HG02884 (cell line): ENCODE data around the gene AURKAIP1.
"Not testable (repeated sequence)": the region's sequence is repeated elsewhere in the genome, so short reads cannot be mapped to it uniquely, and the experiment has no call there.

Experiments used
- ATAC-seq: cut with Tn5 transposase; IDR thresholded peaks from one replicate; pipeline ENCODE4 v1.9.1; 2021; ENCODE audit warnings: mild to moderate bottlenecking, moderate library complexity; ENCODE audit not compliant: unreplicated experiment

Gene AURKAIP1

GRCh38 chr1:1387098-1388077 lies 12.4 kb upstream of the AURKAIP1 start:
- ATAC-seq: no peak

DNA sequence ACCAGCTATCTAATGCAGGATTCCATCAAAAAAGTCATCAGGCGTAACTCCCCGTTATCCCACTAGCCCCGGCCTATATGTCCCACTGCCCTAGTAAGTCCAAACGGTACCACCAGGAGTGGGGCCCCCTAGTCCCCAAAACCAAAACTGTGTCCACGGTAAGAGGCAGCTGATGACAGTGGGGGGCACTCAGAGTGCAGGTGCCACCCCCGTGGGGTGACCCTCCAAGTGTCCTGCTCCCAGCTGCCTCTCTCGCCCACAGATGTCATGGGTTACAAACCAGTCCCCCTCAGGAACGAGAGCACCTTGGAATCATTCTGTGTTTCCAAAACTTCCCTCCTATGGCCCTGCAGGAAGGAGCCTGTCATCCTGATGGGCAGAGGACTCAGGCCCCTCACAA lies 10.9 kb upstream of the AURKAIP1 start:
- ATAC-seq: no peak

- ATAC-seq: not testable (repeated sequence)
Measured at GRCh38 chr1:1385339-1385738, 10.3 kb upstream of the AURKAIP1 start.

GRCh38 chr1:1381294-1381693 lies 6.3 kb upstream of the AURKAIP1 start:
- ATAC-seq: no peak

GRCh38 chr1:1380860-1381259 lies 5.9 kb upstream of the AURKAIP1 start:
- ATAC-seq: no peak

- no peak for ATAC-seq
Measured at GRCh38 chr1:1377540-1378205, 2.7 kb upstream of the AURKAIP1 start.

- ATAC-seq: no peak
Measured at GRCh38 chr1:1376551-1377226, 1.7 kb upstream of the AURKAIP1 start.

DNA sequence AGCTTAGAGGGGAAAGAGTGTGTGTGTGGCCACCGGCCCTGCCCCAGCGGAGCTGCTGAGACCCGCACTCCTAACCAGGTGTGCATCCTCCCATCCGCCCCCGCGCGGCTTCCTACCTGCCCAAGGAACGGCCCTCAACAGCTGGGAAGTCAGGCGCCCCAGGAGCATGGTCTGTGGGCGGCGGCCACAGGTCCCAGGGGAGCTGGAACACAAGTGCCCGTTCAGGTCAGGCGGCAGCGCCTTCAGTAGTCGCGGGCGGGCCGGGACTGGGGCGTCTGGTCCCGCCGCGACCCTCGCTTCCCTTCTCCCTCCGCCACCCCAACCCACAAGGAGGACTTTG lies 448 bp downstream of the AURKAIP1 start:
- ATAC-seq: no peak

DNA sequence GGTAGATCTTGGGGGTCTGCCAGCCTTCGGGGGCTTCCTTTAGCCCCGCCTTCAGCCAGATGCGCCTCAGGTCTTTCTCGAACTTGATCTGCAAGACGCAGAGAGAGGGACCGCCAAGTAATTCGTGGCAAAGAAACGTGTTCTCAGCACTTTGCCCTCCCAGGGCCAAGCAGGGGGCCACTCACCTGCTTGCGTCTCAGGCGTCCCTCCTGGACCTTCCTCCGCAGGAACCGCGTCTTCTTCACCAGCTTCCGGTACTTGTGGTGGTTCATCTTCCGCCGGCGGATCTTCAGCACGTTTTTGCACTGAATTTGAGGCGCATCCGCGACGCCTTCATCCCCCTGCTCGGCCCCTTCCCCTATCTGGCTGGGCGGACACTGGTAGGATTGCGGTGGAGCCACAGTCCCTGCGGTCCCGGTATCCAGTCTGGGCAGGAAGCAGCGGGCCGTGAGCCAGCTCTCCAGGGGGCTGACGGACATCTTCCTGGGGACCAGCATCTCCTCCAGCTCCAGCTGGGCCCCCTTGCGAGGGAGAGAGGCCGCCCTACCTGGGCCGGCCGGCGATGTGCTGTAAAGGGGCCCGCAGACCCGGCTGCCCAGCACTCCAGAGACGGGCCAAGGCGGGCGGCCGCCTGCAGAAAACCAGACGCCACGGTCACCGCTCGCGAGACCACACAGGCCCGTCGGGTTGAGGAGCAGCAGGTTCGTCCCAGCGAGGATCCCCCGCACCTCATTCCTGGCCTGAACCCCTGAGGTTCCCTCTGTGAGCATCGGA lies 1.0 kb downstream of the AURKAIP1 start:
- ATAC-seq: no peak

DNA sequence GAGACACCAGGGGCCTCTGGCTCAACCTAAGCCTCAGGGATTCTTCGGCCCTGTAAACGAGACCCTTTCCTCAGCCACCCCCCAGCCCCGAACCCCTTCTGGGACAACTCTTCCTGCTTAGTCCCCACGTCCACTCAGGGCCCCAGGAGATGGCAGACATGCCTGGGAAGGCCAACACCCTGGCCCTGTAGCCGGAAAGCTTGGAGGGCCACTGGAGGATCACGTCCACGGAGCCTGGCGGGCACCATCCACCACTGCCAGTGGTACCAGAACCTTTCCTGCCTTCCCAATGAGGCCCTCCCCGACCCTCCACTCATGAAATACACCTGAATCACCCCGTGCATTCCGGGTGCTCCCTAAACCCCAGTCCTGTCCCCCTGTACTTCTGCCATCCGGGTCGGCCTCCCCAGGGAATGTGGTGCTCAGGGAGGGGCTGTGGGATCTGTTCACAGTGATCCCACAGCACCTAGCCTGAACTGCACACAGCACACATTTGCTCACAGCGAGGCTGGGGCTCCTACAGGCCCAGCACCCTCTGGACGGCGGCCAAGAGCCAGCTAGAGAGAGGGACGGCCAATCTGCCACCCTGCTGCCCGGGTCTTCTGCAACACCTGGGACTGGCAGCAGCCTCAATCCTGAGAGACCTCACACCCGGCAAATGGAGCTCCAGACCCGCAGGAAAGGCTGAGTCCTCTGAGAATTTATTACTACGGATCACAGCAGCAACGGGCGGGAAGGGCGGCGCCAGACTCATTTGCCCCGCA lies 1.8 kb downstream of the AURKAIP1 start:
- ATAC-seq: no peak

DNA sequence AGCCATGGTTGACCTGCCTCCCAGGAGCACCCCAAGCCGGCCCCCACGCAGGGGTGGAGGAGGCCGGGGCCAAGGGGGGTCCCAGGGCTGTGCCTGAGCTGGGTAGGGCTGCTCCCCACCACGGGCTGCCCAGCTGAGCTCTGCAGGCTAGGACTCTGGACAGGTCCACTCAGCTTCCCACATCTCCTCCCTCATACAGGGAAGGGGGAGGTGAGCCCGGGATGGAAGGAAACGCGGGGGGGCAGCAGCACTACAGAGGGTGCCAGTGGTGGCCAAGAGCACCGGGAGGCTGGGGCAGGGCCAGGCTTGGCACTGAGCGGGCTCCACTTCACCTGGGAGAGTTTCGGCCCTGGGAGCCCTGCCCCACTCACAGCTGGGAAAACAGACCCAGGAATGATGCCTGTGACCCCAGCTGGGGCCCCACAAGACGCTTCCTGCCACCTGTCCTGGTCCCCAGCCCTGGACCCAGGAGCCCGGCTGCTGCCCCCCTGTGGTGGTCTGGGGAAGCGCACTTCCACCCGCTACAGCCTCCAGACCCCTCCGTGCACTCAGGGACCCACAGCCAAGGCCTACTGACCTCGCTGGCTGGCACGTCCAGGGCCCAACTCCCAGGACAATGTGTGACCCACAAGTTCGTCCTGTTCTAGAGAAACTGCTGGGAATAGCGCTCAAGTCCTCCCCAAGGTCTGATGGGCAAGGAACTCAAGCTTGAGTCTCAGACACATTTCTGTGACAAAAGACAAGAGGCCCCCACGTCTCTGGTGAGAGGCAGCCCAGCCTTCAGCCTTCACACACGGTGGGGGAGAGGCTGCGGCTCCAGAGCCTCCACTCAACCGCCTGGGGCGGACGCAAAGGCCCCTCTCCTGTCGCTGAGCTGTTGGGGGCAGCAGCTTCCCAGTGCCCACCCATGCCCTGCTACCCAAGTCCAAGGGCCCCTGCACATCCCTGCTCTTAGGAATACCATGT lies 3.0 kb downstream of the AURKAIP1 start:
- ATAC-seq: no peak

DNA sequence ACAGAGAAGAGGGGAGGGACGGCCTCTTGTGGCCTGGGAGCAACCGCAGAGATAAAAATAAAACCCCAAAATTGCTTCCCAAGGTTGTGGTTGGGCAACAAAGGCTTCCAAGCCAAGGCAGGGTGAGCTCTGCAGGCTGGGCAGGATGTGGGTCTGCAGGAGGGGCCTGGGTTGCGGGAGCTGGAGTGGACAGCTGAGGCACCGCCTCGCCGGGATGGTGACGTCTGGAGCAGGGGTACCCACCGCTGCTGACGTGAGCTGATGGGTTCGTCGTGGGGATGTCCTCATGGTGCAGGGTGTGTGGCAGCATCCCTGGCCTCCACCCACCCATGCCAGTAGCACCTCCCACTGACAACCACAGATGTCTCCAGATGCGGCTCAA lies 3.7 kb downstream of the AURKAIP1 start:
- no peak for ATAC-seq

DNA sequence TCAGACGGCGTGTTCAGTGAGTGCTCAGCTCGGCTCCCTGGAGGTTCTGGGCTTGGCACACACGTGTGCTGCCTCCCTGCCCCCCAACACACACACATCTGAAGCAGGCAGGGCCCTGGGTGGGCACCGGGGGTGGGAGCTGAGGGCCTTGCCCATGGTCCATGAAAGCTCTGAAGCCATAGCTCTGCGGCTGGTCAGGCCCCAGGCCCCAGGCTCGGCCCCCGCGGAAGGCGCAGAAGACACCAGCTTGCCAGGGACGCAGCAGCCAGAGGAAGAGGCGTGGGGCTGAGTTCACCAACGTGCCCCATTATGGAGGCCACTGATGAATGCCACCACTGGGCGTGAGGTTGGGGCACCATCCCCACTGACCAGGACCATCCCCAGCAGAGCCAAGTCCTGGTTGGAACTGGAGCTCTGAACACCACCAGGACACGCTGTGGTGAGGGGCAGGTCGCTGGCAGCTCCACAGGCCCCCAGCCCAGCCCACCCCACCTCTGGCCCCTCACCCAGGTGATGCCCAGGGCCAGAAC lies 4.2 kb downstream of the AURKAIP1 start:
- no peak for ATAC-seq

GRCh38 chr1:1370094-1370493 lies 4.9 kb downstream of the AURKAIP1 start:
- ATAC-seq: not testable (repeated sequence)

DNA sequence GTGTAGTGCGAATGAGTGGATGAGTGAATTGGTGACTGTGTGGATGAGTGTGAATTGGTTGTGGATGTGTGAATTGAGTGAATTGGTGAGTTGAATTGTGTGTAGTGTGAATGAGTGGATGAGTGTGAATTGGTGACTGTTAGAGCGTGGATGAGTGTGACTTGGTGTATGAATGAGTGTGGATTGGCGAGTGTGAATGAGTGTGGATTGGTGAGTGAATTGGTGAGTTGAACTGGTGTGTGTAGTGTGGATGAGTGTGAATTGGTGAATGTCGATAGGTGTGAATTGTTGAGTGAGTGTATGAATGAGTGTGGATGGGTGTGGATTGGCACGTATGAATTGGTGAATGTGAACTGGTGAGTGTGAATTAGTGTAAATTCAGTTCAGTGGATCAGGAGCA lies 7.7 kb downstream of the AURKAIP1 start:
- ATAC-seq: no peak

GRCh38 chr1:1366699-1367066 lies 8.3 kb downstream of the AURKAIP1 start:
- no peak for ATAC-seq

GRCh38 chr1:1365875-1366698 lies 8.9 kb downstream of the AURKAIP1 start:
- ATAC-seq: no peak

GRCh38 chr1:1364266-1364665 lies 10.7 kb downstream of the AURKAIP1 start:
- no peak for ATAC-seq
